Tibial artery (tissue), 4 donors: ENCODE results near the gene LTBP2.

Experiments used
- DNase-seq, 2 donors: peaks; one replicate each; pipeline ENCODE4 v3.0.0-alpha.2; 2019
- H3K27ac ChIP-seq, 2 donors: fragments of 200-600 bp; sonication (generic) in 1 of 2; 1 replicate in 1 of 2; 2 replicates in 1 of 2; pipeline ENCODE4 v1.5.1; 2018 to 2019; ENCODE audit warnings: mild to moderate bottlenecking in 1 of 2
- H3K27me3 ChIP-seq, 2 donors: fragments of 200-600 bp; sonication (generic) in 1 of 2; one replicate each; pipeline versions ENCODE4 v1.5.1 to v1.6.0; 2016 to 2019
- H3K36me3 ChIP-seq, 3 donors: fragments of 200-600 bp; sonication (generic) in 2 of 3; one replicate each; pipeline ENCODE4 v1.5.1; 2016 to 2019; ENCODE audit warnings: mild to moderate bottlenecking in 2 of 3
- H3K4me1 ChIP-seq, 4 donors: fragments of 200-600 bp; sonication (generic) in 2 of 4; 1 replicate in 3 of 4; 2 replicates in 1 of 4; pipeline ENCODE4 v1.5.1; 2016 to 2019
- H3K4me3 ChIP-seq, 2 donors: fragments of 200-600 bp; sonication (generic) in 1 of 2; 1 replicate in 1 of 2; 2 replicates in 1 of 2; pipeline ENCODE4 v1.5.1; 2018 to 2019; ENCODE audit warnings: mild to moderate bottlenecking in 2 of 2
- H3K9me3 ChIP-seq, 3 donors: fragments of 200-600 bp; sonication (generic) in 1 of 3; one replicate each; pipeline ENCODE4 v1.5.1; 2016 to 2019
- CTCF ChIP-seq, 2 experiments: fragments of 200-600 bp in 1 of 2; fragments of 450-650 bp in 1 of 2; IDR thresholded peaks; one replicate each; pipeline ENCODE4 v1.5.1; 2017 to 2019; ENCODE audit warnings: antibody characterized with exemption in 2 of 2, mild to moderate bottlenecking in 1 of 2, moderate library complexity in 1 of 2
- intact Hi-C: fragments of 100-400 bp; cut with DNase I; formaldehyde crosslinking; loops from one replicate; pipeline ENCODE4 v1.15.0; 2023; ENCODE audit warnings: low total_unique reads

LTBP2 gene

GRCh38 chr14:74491956-74492775, 119.9 kb downstream of the LTBP2 start:
- Histone ChIP-seq H3K9me3 (no peaks in the 10 kb centered on the region), H3K27me3 (no peaks in the 10 kb centered on the region), H3K27ac (peak overlapping the region; percentile 92 to 96), H3K4me3 (peak overlapping the region; percentile 83 to 84), H3K4me1 (peaks cover 0 to 50% (median 16%) of the 10 kb centered on the region in 4 donors), H3K36me3 (peaks cover 0 to 7% (median 0%) of the 10 kb centered on the region in 3 donors)
- intact Hi-C loops, result no loop called here
- DNase-seq, result peak in 1 of 2 donors; percentile 23
- TF ChIP-seq CTCF (IDR thresholded peaks at IDR 0.05), result no peak

- DNase-seq, result no peak
- no peaks in the 10 kb centered on the region for H3K9me3 ChIP-seq
- H3K27ac ChIP-seq, result no peak overlapping the region
- H3K27me3 ChIP-seq, result no peaks in the 10 kb centered on the region
- H3K4me3 ChIP-seq, result no peak overlapping the region
- intact Hi-C loops, result no loop called here
- no peak for TF ChIP-seq CTCF (IDR thresholded peaks at IDR 0.05)
- peaks cover 6 to 15% (median 8%) of the 10 kb centered on the region in 3 donors for H3K36me3 ChIP-seq
- peaks cover 0 to 57% (median 16%) of the 10 kb centered on the region in 4 donors for H3K4me1 ChIP-seq
Measured at GRCh38 chr14:74490486-74490885, 121.6 kb downstream of the LTBP2 start.

GRCh38 chr14:74488786-74489397, 123.1 kb downstream of the LTBP2 start:
- TF ChIP-seq CTCF (IDR thresholded peaks at IDR 0.05), result no peak
- intact Hi-C loops, result no loop called here
- Histone ChIP-seq H3K9me3 (no peaks in the 10 kb centered on the region), H3K27ac (peak overlapping the region in 1 of 2 donors; percentile 10), H3K4me3 (no peak overlapping the region), H3K36me3 (peaks cover 17 to 30% (median 19%) of the 10 kb centered on the region in 3 donors), H3K27me3 (no peaks in the 10 kb centered on the region), H3K4me1 (peaks cover 0 to 45% (median 6%) of the 10 kb centered on the region in 4 donors)
- no peak for DNase-seq

- H3K9me3 ChIP-seq, result no peaks in the 10 kb centered on the region
- intact Hi-C loops, result no loop called here
- no peaks in the 10 kb centered on the region for H3K27me3 ChIP-seq
- peaks cover 0 to 31% (median 2%) of the 10 kb centered on the region in 4 donors for H3K4me1 ChIP-seq
- H3K4me3 ChIP-seq, result no peak overlapping the region
- TF ChIP-seq CTCF (IDR thresholded peaks at IDR 0.05), result no peak
- no peak overlapping the region for H3K27ac ChIP-seq
- H3K36me3 ChIP-seq, result peaks cover 21 to 55% (median 42%) of the 10 kb centered on the region in 3 donors
- no peak for DNase-seq
Measured at GRCh38 chr14:74486164-74486563, 125.9 kb downstream of the LTBP2 start.

- no peaks in the 10 kb centered on the region for H3K27me3 ChIP-seq
- peaks cover 0 to 14% (median 0%) of the 10 kb centered on the region in 4 donors for H3K4me1 ChIP-seq
- TF ChIP-seq CTCF (IDR thresholded peaks at IDR 0.05), result no peak
- no peak overlapping the region for H3K4me3 ChIP-seq
- no peak for DNase-seq
- peaks cover 35 to 84% (median 70%) of the 10 kb centered on the region in 3 donors for H3K36me3 ChIP-seq
- intact Hi-C loops, result loop anchor here (5.0 kb wide), 1 partner anchor 121 kb away; no protein-coding TSS in a partner anchor
- H3K27ac ChIP-seq, result no peak overlapping the region
- H3K9me3 ChIP-seq, result no peaks in the 10 kb centered on the region
Measured at GRCh38 chr14:74483321-74483720, 128.7 kb downstream of the LTBP2 start.
